ENCODE data around the gene MCAM. TPM values are rescaled to one million over a fixed set of nuclear protein-coding genes. Genes with fewer than 3 reads are reported as not detected.

The MCAM gene
- total RNA-seq, 2 experiments from 2014 or later: 1.0 to 1.4 TPM

GRCh38 chr11:119320240-119320775 lies 3.4 kb upstream of the MCAM start:
- Mint-ChIP-seq H3K9me3 (no peaks in the 10 kb centered on the region), H3K27me3 (peaks cover 36% of the 10 kb centered on the region), H3K27ac (peak overlapping the region; percentile 85), H3K4me1 (peaks cover 42% of the 10 kb centered on the region), H3K4me3 (peak overlapping the region; percentile 66), H3K36me3 (ENCODE audit: low read depth) (no peaks in the 10 kb centered on the region)
- POLR2A ChIA-PET: interaction anchor here (0.7 kb wide), 1 partner anchor 213 kb away, joined by 3 read pairs; the partner anchor contains the start of gene C2CD2L
- no peak for DNase-seq
- CTCF ChIA-PET: interaction anchor here (1.2 to 8.6 kb wide), 15 partner anchors 8 to 289 kb away, joined by 3 to 104 read pairs (median 6); partner anchors contain the start of genes C1QTNF5, CBL and HMBS

- Mint-ChIP-seq H3K9me3 (no peaks in the 10 kb centered on the region), H3K27ac (peak overlapping the region; percentile 85), H3K36me3 (ENCODE audit: low read depth) (no peaks in the 10 kb centered on the region), H3K27me3 (peaks cover 38% of the 10 kb centered on the region), H3K4me1 (peaks cover 47% of the 10 kb centered on the region), H3K4me3 (peak overlapping the region; percentile 66)
- DNase-seq: no peak
- ChIA-PET CTCF (interaction anchor here (6.7 to 8.3 kb wide), 2 partner anchors 12 to 114 kb away, joined by 35 to 80 read pairs; partner anchors contain the start of gene CBL), POLR2A (no interaction called here)
Observed at GRCh38 chr11:119319700-119320239, 2.8 kb upstream of the MCAM start.

- H3K27me3 Mint-ChIP-seq: peaks cover 41% of the 10 kb centered on the region
- DNase-seq: no peak
- no peak overlapping the region for H3K4me3 Mint-ChIP-seq
- peak overlapping the region; percentile 85 for H3K27ac Mint-ChIP-seq
- ChIA-PET POLR2A (no interaction called here), CTCF (interaction anchor here (0.6 to 8.3 kb wide), 5 partner anchors 12 to 168 kb away, joined by 3 to 80 read pairs (median 5); partner anchors contain the start of gene CBL)
- no peaks in the 10 kb centered on the region for H3K36me3 Mint-ChIP-seq (ENCODE audit: low read depth)
- H3K9me3 Mint-ChIP-seq: no peaks in the 10 kb centered on the region
- peaks cover 49% of the 10 kb centered on the region for H3K4me1 Mint-ChIP-seq
Observed at GRCh38 chr11:119319136-119319699, 2.3 kb upstream of the MCAM start.

GRCh38 chr11:119318240-119319135 lies 1.6 kb upstream of the MCAM start:
- Mint-ChIP-seq H3K4me3 (no peak overlapping the region), H3K9me3 (no peaks in the 10 kb centered on the region), H3K4me1 (peaks cover 47% of the 10 kb centered on the region), H3K36me3 (ENCODE audit: low read depth) (no peaks in the 10 kb centered on the region), H3K27me3 (peaks cover 43% of the 10 kb centered on the region), H3K27ac (peak overlapping the region; percentile 71)
- ChIA-PET CTCF (interaction anchor here (0.6 to 8.3 kb wide), 7 partner anchors 11 to 167 kb away, joined by 3 to 80 read pairs (median 5); partner anchors contain the start of gene CBL), POLR2A (no interaction called here)
- no peak for DNase-seq

- POLR2A ChIA-PET: no interaction called here
- peaks cover 45% of the 10 kb centered on the region for H3K4me1 Mint-ChIP-seq
- no peak overlapping the region for H3K4me3 Mint-ChIP-seq
- H3K9me3 Mint-ChIP-seq: no peaks in the 10 kb centered on the region
- peaks cover 43% of the 10 kb centered on the region for H3K27me3 Mint-ChIP-seq
- H3K27ac Mint-ChIP-seq: no peak overlapping the region
- CTCF ChIA-PET: interaction anchor here (0.9 to 8.3 kb wide), 5 partner anchors 10 to 149 kb away, joined by 3 to 80 read pairs (median 5); partner anchors contain the start of gene CBL
- no peak for DNase-seq
- H3K36me3 Mint-ChIP-seq (ENCODE audit: low read depth): no peaks in the 10 kb centered on the region
Observed at GRCh38 chr11:119317592-119318239, 786 bp upstream of the MCAM start.

- CTCF ChIA-PET: interaction anchor here (1.1 to 3.2 kb wide), 6 partner anchors 8 to 85 kb away, joined by 3 to 15 read pairs (median 5); no protein-coding TSS in a partner anchor
- Mint-ChIP-seq H3K4me3 (peak overlapping the region; percentile 48), H3K27me3 (peaks cover 43% of the 10 kb centered on the region), H3K9me3 (no peaks in the 10 kb centered on the region), H3K4me1 (peaks cover 31% of the 10 kb centered on the region), H3K36me3 (ENCODE audit: low read depth) (no peaks in the 10 kb centered on the region), H3K27ac (no peak overlapping the region)
- DNase-seq: no peak
- POLR2A ChIA-PET: no interaction called here
Observed at GRCh38 chr11:119316016-119316728, 758 bp downstream of the MCAM start.

GRCh38 chr11:119315131-119316015 lies 1.6 kb downstream of the MCAM start:
- H3K27ac Mint-ChIP-seq: no peak overlapping the region
- H3K9me3 Mint-ChIP-seq: no peaks in the 10 kb centered on the region
- POLR2A ChIA-PET: no interaction called here
- DNase-seq: peak; percentile 51
- peaks cover 31% of the 10 kb centered on the region for H3K4me1 Mint-ChIP-seq
- CTCF ChIA-PET: interaction anchor here (0.5 to 3.2 kb wide), 6 partner anchors 8 to 61 kb away, joined by 3 to 15 read pairs (median 5); no protein-coding TSS in a partner anchor
- H3K36me3 Mint-ChIP-seq (ENCODE audit: low read depth): no peaks in the 10 kb centered on the region
- peaks cover 43% of the 10 kb centered on the region for H3K27me3 Mint-ChIP-seq
- H3K4me3 Mint-ChIP-seq: peak overlapping the region; percentile 47

- DNase-seq: no peak
- POLR2A ChIA-PET: no interaction called here
- Mint-ChIP-seq H3K4me1 (peaks cover 28% of the 10 kb centered on the region), H3K4me3 (no peak overlapping the region), H3K27ac (no peak overlapping the region), H3K9me3 (no peaks in the 10 kb centered on the region), H3K36me3 (ENCODE audit: low read depth) (no peaks in the 10 kb centered on the region), H3K27me3 (peaks cover 40% of the 10 kb centered on the region)
- CTCF ChIA-PET: interaction anchor here (1.1 to 3.2 kb wide), 5 partner anchors 9 to 62 kb away, joined by 3 to 15 read pairs (median 5); no protein-coding TSS in a partner anchor
Observed at GRCh38 chr11:119314726-119315125, 2.2 kb downstream of the MCAM start.

GRCh38 chr11:119310682-119311052 lies 6.3 kb downstream of the MCAM start:
- Mint-ChIP-seq H3K36me3 (ENCODE audit: low read depth) (peaks cover 4% of the 10 kb centered on the region), H3K4me1 (peaks cover 29% of the 10 kb centered on the region), H3K9me3 (no peaks in the 10 kb centered on the region), H3K4me3 (no peak overlapping the region), H3K27me3 (peaks cover 11% of the 10 kb centered on the region), H3K27ac (no peak overlapping the region)
- CTCF ChIA-PET: interaction anchor here (8.9 kb wide), 1 partner anchor 11 kb away, joined by 80 read pairs; no protein-coding TSS in a partner anchor
- no peak for DNase-seq
- POLR2A ChIA-PET: no interaction called here

- Mint-ChIP-seq H3K9me3 (no peaks in the 10 kb centered on the region), H3K4me3 (peak overlapping the region; percentile 15), H3K27me3 (peaks cover 6% of the 10 kb centered on the region), H3K4me1 (peaks cover 29% of the 10 kb centered on the region), H3K27ac (no peak overlapping the region), H3K36me3 (ENCODE audit: low read depth) (peaks cover 7% of the 10 kb centered on the region)
- CTCF ChIA-PET: interaction anchor here (8.9 kb wide), 1 partner anchor 11 kb away, joined by 80 read pairs; no protein-coding TSS in a partner anchor
- POLR2A ChIA-PET: no interaction called here
- DNase-seq: no peak
Observed at GRCh38 chr11:119309953-119310681, 6.8 kb downstream of the MCAM start.
